Panc1 (cell line): ENCODE measurements around the gene PCDHB13.
"Not testable (repeated sequence)": the region's sequence is repeated elsewhere in the genome, so short reads cannot be mapped to it uniquely, and the experiment has no call there.

Experiments
- POLR2AphosphoS5 ChIP-seq: IDR thresholded peaks from 2 replicates; pipeline ENCODE4 v1.6.1; 2012; ENCODE audit warnings: mild to moderate bottlenecking, low read depth, low read length, moderate library complexity
- TF ChIP-seq, protein P1 (sequence below), 2 experiments: IDR thresholded peaks; 2 replicates each; pipeline ENCODE4 v1.6.1; 2011 to 2012; ENCODE audit warnings: low read depth in 2 of 2, control low read depth in 1 of 2, low read length in 1 of 2, mild to moderate bottlenecking in 1 of 2, moderate library complexity in 1 of 2; ENCODE audit not compliant: insufficient read depth in 1 of 2

DNA sequence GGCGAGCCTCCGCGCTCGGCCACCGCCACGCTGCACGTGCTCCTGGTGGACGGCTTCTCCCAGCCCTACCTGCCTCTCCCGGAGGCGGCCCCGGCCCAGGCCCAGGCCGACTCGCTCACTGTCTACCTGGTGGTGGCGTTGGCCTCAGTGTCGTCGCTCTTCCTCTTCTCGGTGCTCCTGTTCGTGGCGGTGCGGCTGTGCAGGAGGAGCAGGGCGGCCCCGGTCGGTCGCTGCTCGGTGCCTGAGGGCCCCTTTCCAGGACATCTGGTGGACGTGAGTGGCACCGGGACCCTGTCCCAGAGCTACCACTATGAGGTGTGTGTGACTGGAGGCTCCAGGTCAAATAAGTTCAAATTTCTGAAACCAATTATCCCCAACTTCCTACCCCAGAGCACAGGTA, 2.9 kb upstream of the PCDHB13 start:
- TF ChIP-seq POLR2AphosphoS5, result not testable (repeated sequence)
- TF ChIP-seq, protein P1, sequence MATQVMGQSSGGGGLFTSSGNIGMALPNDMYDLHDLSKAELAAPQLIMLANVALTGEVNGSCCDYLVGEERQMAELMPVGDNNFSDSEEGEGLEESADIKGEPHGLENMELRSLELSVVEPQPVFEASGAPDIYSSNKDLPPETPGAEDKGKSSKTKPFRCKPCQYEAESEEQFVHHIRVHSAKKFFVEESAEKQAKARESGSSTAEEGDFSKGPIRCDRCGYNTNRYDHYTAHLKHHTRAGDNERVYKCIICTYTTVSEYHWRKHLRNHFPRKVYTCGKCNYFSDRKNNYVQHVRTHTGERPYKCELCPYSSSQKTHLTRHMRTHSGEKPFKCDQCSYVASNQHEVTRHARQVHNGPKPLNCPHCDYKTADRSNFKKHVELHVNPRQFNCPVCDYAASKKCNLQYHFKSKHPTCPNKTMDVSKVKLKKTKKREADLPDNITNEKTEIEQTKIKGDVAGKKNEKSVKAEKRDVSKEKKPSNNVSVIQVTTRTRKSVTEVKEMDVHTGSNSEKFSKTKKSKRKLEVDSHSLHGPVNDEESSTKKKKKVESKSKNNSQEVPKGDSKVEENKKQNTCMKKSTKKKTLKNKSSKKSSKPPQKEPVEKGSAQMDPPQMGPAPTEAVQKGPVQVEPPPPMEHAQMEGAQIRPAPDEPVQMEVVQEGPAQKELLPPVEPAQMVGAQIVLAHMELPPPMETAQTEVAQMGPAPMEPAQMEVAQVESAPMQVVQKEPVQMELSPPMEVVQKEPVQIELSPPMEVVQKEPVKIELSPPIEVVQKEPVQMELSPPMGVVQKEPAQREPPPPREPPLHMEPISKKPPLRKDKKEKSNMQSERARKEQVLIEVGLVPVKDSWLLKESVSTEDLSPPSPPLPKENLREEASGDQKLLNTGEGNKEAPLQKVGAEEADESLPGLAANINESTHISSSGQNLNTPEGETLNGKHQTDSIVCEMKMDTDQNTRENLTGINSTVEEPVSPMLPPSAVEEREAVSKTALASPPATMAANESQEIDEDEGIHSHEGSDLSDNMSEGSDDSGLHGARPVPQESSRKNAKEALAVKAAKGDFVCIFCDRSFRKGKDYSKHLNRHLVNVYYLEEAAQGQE (IDR thresholded peaks at IDR 0.05; ENCODE audit: insufficient read depth in 1 of 2, low read depth in 2 of 2, low read length in 1 of 2), result not testable (repeated sequence)
